GM23338 (cell line): ENCODE measurements around the gene RCSD1. TPM values are rescaled to one million over a fixed set of nuclear protein-coding genes. Genes with fewer than 3 reads are reported as not detected.

Experiments
- ATAC-seq: fragments of 200-7000 bp; cut with Tn5 transposase; 3 replicates; pipeline ENCODE4 v1.9.1; 2020
- DNase-seq: peaks from one replicate; pipeline ENCODE4 v3.0.0-alpha.2; 2015; ENCODE audit warnings: low spot score
- H2AFZ ChIP-seq: fragments of 200-600 bp; sonication (generic); 2 replicates; pipeline ENCODE4 v1.8.0; 2016; ENCODE audit warnings: antibody characterized with exemption, mild to moderate bottlenecking, moderate library complexity
- H3F3A ChIP-seq: fragments of 200-600 bp; sonication (generic); replicated peaks from 2 replicates; pipeline ENCODE4 v1.8.0; 2017; ENCODE audit warnings: antibody characterized with exemption, mixed run types, low read depth
- H3K27ac ChIP-seq: fragments of 200-600 bp; sonication (generic); 2 replicates; pipeline ENCODE4 v1.6.1; 2016; ENCODE audit warnings: low read depth
- H3K27me3 ChIP-seq: fragments of 200-600 bp; sonication (generic); 2 replicates; pipeline ENCODE4 v1.8.0; 2016; ENCODE audit warnings: mild to moderate bottlenecking, mixed run types, moderate library complexity; ENCODE audit not compliant: insufficient read depth
- H3K36me3 ChIP-seq: fragments of 200-600 bp; sonication (generic); 2 replicates; pipeline ENCODE4 v1.8.0; 2016; ENCODE audit warnings: mild to moderate bottlenecking; ENCODE audit not compliant: insufficient read depth
- H3K4me1 ChIP-seq: fragments of 200-600 bp; sonication (generic); 2 replicates; pipeline ENCODE4 v1.8.0; 2016; ENCODE audit warnings: mild to moderate bottlenecking, moderate library complexity; ENCODE audit not compliant: insufficient read depth
- H3K4me2 ChIP-seq: fragments of 200-600 bp; sonication (generic); 2 replicates; pipeline ENCODE4 v1.7.1; 2017; ENCODE audit warnings: mixed run types
- H3K4me3 ChIP-seq: fragments of 200-600 bp; sonication (generic); 2 replicates; pipeline ENCODE4 v1.6.1; 2016; ENCODE audit warnings: mixed run types
- H3K79me2 ChIP-seq: fragments of 200-600 bp; sonication (generic); replicated peaks from 2 replicates; pipeline ENCODE4 v1.8.0; 2017; ENCODE audit warnings: mild to moderate bottlenecking; ENCODE audit not compliant: insufficient read depth
- H3K9me2 ChIP-seq: fragments of 200-600 bp; sonication (generic); 2 replicates; pipeline ENCODE4 v1.8.0; 2017; ENCODE audit not compliant: insufficient read depth
- H4K20me1 ChIP-seq: fragments of 200-600 bp; sonication (generic); replicated peaks from 2 replicates; pipeline ENCODE4 v1.8.0; 2017; ENCODE audit warnings: mild to moderate bottlenecking; ENCODE audit not compliant: insufficient read depth
- H3K27ac Mint-ChIP-seq: 2 replicates; pipeline ENCODE4 v1.8.0; 2020; ENCODE audit warnings: inconsistent platforms, mild to moderate bottlenecking, moderate library complexity, mixed read lengths
- H3K27me3 Mint-ChIP-seq: 3 replicates; pipeline ENCODE4 v1.8.0; 2022; ENCODE audit warnings: low read depth, mild to moderate bottlenecking, moderate library complexity, mixed read lengths, inconsistent platforms; ENCODE audit not compliant: insufficient read depth, poor library complexity
- H3K36me3 Mint-ChIP-seq: 3 replicates; pipeline ENCODE4 v1.8.0; 2021; ENCODE audit warnings: low read depth, mild to moderate bottlenecking, inconsistent platforms, moderate library complexity, mixed read lengths
- H3K4me1 Mint-ChIP-seq: 3 replicates; pipeline ENCODE4 v1.8.0; 2020; ENCODE audit warnings: mild to moderate bottlenecking, inconsistent platforms, mixed read lengths
- H3K4me3 Mint-ChIP-seq: 3 replicates; pipeline ENCODE4 v1.8.0; 2021; ENCODE audit warnings: moderate library complexity, mild to moderate bottlenecking, inconsistent platforms, mixed read lengths
- H3K9me3 Mint-ChIP-seq: 3 replicates; pipeline ENCODE4 v1.8.0; 2020; ENCODE audit warnings: moderate library complexity, mild to moderate bottlenecking, inconsistent platforms, mixed read lengths
- CREB1 ChIP-seq: fragments of 250-450 bp; sonication (Bioruptor Pico); IDR thresholded peaks from 2 replicates; pipeline ENCODE4 v1.5.0; 2020; ENCODE audit warnings: low read depth, mild to moderate bottlenecking, moderate library complexity
- JUNB ChIP-seq: IDR thresholded peaks from one replicate; pipeline ENCODE4 v1.6.1; 2016; ENCODE audit warnings: antibody characterized with exemption; ENCODE audit not compliant: unreplicated experiment
- NANOG ChIP-seq: IDR thresholded peaks from 2 replicates; pipeline ENCODE4 v1.6.1; 2016; ENCODE audit warnings: antibody characterized with exemption, borderline replicate concordance
- POLR2AphosphoS5 ChIP-seq: IDR thresholded peaks from 2 replicates; pipeline ENCODE4 v1.6.1; 2016; ENCODE audit warnings: antibody characterized with exemption, low read depth
- ZNF114 ChIP-seq: fragments of 250-450 bp; sonication (Bioruptor Pico); IDR thresholded peaks from 2 replicates; pipeline ENCODE4 v1.5.0; 2020; ENCODE audit warnings: mild to moderate bottlenecking, moderate library complexity
- ZNF331 ChIP-seq: fragments of 250-450 bp; sonication (Bioruptor Pico); IDR thresholded peaks from 2 replicates; pipeline ENCODE4 v1.5.0; 2020; ENCODE audit warnings: low read depth, mild to moderate bottlenecking, moderate library complexity
- polyA plus RNA-seq: library from polyadenylated mRNA; unstranded; fragments of >200 nt; fragmentation: Nextera tagmentation; extraction: Ambion mirVana; gene quantifications from 2 replicates; pipeline ENCODE4 v1.2.1, GENCODE V29; 2016
- total RNA-seq: library from RNA; depleted of rRNA; stranded (reverse); fragments of >200 nt; shearing (Covaris generic); gene quantifications from 2 replicates; pipeline ENCODE4 v1.2.3, GENCODE V29; 2014; rRNA removed

The RCSD1 gene
- total and polyA plus RNA-seq, 2 experiments from 2014 or later, result 0.18 to 0.73 TPM

GRCh38 chr1:167752219-167752985 lies 122.4 kb downstream of the RCSD1 start:
- Mint-ChIP-seq H3K27ac (no peak overlapping the region; the same call in 1 of the 2 replicates), H3K9me3 (no peaks in the 10 kb centered on the region), H3K4me3 (no peak overlapping the region), H3K36me3 (no peaks in the 10 kb centered on the region), H3K4me1 (peaks cover 13% of the 10 kb centered on the region), H3K27me3 (peaks cover 2% of the 10 kb centered on the region)
- Histone ChIP-seq H3K36me3 (no peaks in the 10 kb centered on the region), H3K4me1 (no peaks in the 10 kb centered on the region; the same call in 1 of the 2 replicates), H3K9me2 (no peaks in the 10 kb centered on the region), H4K20me1 (peaks cover 17% of the 10 kb centered on the region; the same call in 1 of the 2 replicates), H3K4me3 (no peak overlapping the region), H3K27me3 (no peaks in the 10 kb centered on the region), H3F3A (no peaks in the 10 kb centered on the region), H3K27ac (no peak overlapping the region), H3K4me2 (no peak overlapping the region), H2AFZ (no peak overlapping the region), H3K79me2 (peaks cover 99% of the 10 kb centered on the region)
- no peak for DNase-seq
- TF ChIP-seq ZNF331 (CRISPR knock-in tag) (no peak), JUNB (no peak), CREB1 (no peak)
- ATAC-seq, result no peak

- H2AFZ ChIP-seq, result no peak overlapping the region
- Mint-ChIP-seq H3K27ac (no peak overlapping the region), H3K36me3 (no peaks in the 10 kb centered on the region), H3K4me3 (no peak overlapping the region), H3K9me3 (no peaks in the 10 kb centered on the region), H3K4me1 (peaks cover 29% of the 10 kb centered on the region), H3K27me3 (peaks cover 2% of the 10 kb centered on the region)
- no peaks in the 10 kb centered on the region for H3K27me3 ChIP-seq
- no peaks in the 10 kb centered on the region for H3F3A ChIP-seq
- TF ChIP-seq ZNF331 (CRISPR knock-in tag) (no peak), POLR2AphosphoS5 (no peak), ZNF114 (CRISPR knock-in tag) (no peak), NANOG (no peak)
- H3K9me2 ChIP-seq, result peaks cover 3% of the 10 kb centered on the region; the same call in 1 of the 2 replicates
- H3K4me3 ChIP-seq, result no peak overlapping the region
- peaks cover 22% of the 10 kb centered on the region for H3K4me1 ChIP-seq
- H3K27ac ChIP-seq, result no peak overlapping the region
- no peak overlapping the region for H3K4me2 ChIP-seq
- no peak for ATAC-seq
- peaks cover 21% of the 10 kb centered on the region; the same call in 1 of the 2 replicates for H4K20me1 ChIP-seq
- DNase-seq, result no peak
- no peaks in the 10 kb centered on the region for H3K36me3 ChIP-seq
- peaks cover 99% of the 10 kb centered on the region for H3K79me2 ChIP-seq
These were observed 125.6 kb downstream of the RCSD1 start for GRCh38 chr1:167755654-167756053.

Other genes starting within 250 kb of the RCSD1 start
- gene CD247, start 111.7 kb upstream of the RCSD1 start, total RNA-seq, result 1.4 TPM in 1 of 2 replicates, not detected in the other
- 1.2 and 1.6 TPM in 2 replicates for gene CD247, start 111.7 kb upstream of the RCSD1 start, polyA plus RNA-seq
- 42.7 and 49.4 TPM in 2 replicates for gene CREG1, start 76.5 kb upstream of the RCSD1 start, total RNA-seq
- 16.7 and 21.2 TPM in 2 replicates for gene CREG1, start 76.5 kb upstream of the RCSD1 start, polyA plus RNA-seq
- gene MPZL1, start 91.8 kb downstream of the RCSD1 start, total RNA-seq, result 85.1 and 86.5 TPM in 2 replicates
- 26.6 and 35.1 TPM in 2 replicates for gene MPZL1, start 91.8 kb downstream of the RCSD1 start, polyA plus RNA-seq